A549 (cell line): ENCODE measurements around the gene POLE. TPM values are rescaled to one million over a fixed set of nuclear protein-coding genes. Genes with fewer than 3 reads are reported as not detected.

Experiments used
- ATAC-seq, 2 experiments: fragments of 200-7000 bp in 1 of 2; fragments of >200 bp in 1 of 2; cut with Nextera tagmentation in 1 of 2; cut with Tn5 transposase in 1 of 2; 3 replicates each; pipeline versions ENCODE4 v1.8.0 to v1.9.1; 2018 to 2020; ENCODE audit warnings: mild to moderate bottlenecking in 1 of 2, moderate library complexity in 1 of 2
- CTCF ChIA-PET: fragments of 300-600 bp; sonication (Branson Sonifier 250); formaldehyde crosslinking; extraction: SDS; loops from one replicate; lab custom pipeline; 2021; ENCODE audit warnings: antibody characterized with exemption, inconsistent platforms; lab: Yijun Ruan, JAX
- POLR2A ChIA-PET: fragments of 350-600 bp; formaldehyde crosslinking; extraction: SDS; loops from one replicate; lab custom pipeline; 2021; ENCODE audit warnings: antibody characterized with exemption, inconsistent platforms; lab: Yijun Ruan, JAX
- DNase-seq, 2 experiments: peaks; one replicate each; pipeline versions ENCODE4 v3.0.0 to v3.0.0-alpha.2; 2011 to 2016; ENCODE audit warnings: low read depth in 1 of 2, low spot score in 1 of 2
- FAIRE-seq: peaks from 2 replicates; lab custom pipeline; 2011; peaks lifted over from hg19 to GRCh38; lab: Jason Lieb, UNC
- H3K27ac ChIP-seq, 2 experiments: fragments of >200 bp; sonication (Bioruptor Twin); formaldehyde crosslinking; 3 replicates each; pipeline ENCODE4 v1.5.1; 2016 to 2017
- H3K4me1 ChIP-seq: fragments of >200 bp; sonication (Bioruptor Twin); formaldehyde crosslinking; 3 replicates; pipeline ENCODE4 v1.6.1; 2016
- H3K4me2 ChIP-seq: fragments of >200 bp; sonication (Bioruptor Twin); formaldehyde crosslinking; 3 replicates; pipeline ENCODE4 v1.6.1; 2016
- H3K4me3 ChIP-seq: fragments of >200 bp; sonication (Bioruptor Twin); formaldehyde crosslinking; 3 replicates; pipeline ENCODE4 v1.5.1; 2016
- H3K9me3 ChIP-seq: fragments of >200 bp; sonication (Bioruptor Twin); formaldehyde crosslinking; 3 replicates; pipeline ENCODE4 v1.6.1; 2016
- CHD4 ChIP-seq: fragments of 200-600 bp; sonication (generic); IDR thresholded peaks from 2 replicates; pipeline ENCODE4 v1.6.1; 2016; ENCODE audit warnings: antibody characterized with exemption, mild to moderate bottlenecking, borderline replicate concordance
- EHF ChIP-seq: fragments of 250-450 bp; sonication (Bioruptor Pico); IDR thresholded peaks from 2 replicates; pipeline ENCODE4 v1.5.0; 2020; ENCODE audit warnings: mild to moderate bottlenecking
- EP300 ChIP-seq, 2 experiments: fragments of >200 bp; sonication (Bioruptor Twin); formaldehyde crosslinking; IDR thresholded peaks; 2 replicates in 1 of 2; 3 replicates in 1 of 2; pipeline ENCODE4 v1.6.1; 2016 to 2017
- ESRRA ChIP-seq: fragments of 150-350 bp; IDR thresholded peaks from 2 replicates; pipeline ENCODE4 v1.6.1; 2014; ENCODE audit warnings: mild to moderate bottlenecking, low read length, borderline replicate concordance
- FOSL2 ChIP-seq, 2 experiments: fragments of 450-650 bp in 1 of 2; fragments of >200 bp in 1 of 2; sonication (Bioruptor Twin) in 1 of 2; formaldehyde crosslinking; IDR thresholded peaks; 2 replicates each; pipeline versions ENCODE4 v1.5.0 to v1.6.1; 2016 to 2020; ENCODE audit warnings: mild to moderate bottlenecking in 1 of 2, moderate library complexity in 1 of 2
- FOXS1 ChIP-seq: fragments of 250-450 bp; sonication (Bioruptor Pico); IDR thresholded peaks from 2 replicates; pipeline ENCODE4 v1.5.0; 2020; ENCODE audit warnings: mild to moderate bottlenecking, moderate library complexity
- GATA3 ChIP-seq: IDR thresholded peaks from 2 replicates; pipeline ENCODE4 v1.6.1; 2012; ENCODE audit warnings: borderline replicate concordance
- HOXA7 ChIP-seq: fragments of 250-450 bp; sonication (Bioruptor Pico); IDR thresholded peaks from 2 replicates; pipeline ENCODE4 v1.5.0; 2020; ENCODE audit warnings: mild to moderate bottlenecking, moderate library complexity
- MAFK ChIP-seq: fragments of 450-650 bp; IDR thresholded peaks from 2 replicates; pipeline ENCODE4 v1.6.1; 2014; ENCODE audit not compliant: partially characterized antibody
- MAZ ChIP-seq: fragments of 150-350 bp; IDR thresholded peaks from 2 replicates; pipeline ENCODE4 v1.6.1; 2014; ENCODE audit warnings: antibody characterized with exemption, low read depth, low read length, borderline replicate concordance
- PHF8 ChIP-seq: fragments of 200-600 bp; sonication (generic); IDR thresholded peaks from 2 replicates; pipeline ENCODE4 v1.6.1; 2016; ENCODE audit warnings: low read depth, mild to moderate bottlenecking, antibody characterized with exemption, moderate library complexity, borderline replicate concordance
- RARB ChIP-seq: fragments of 250-450 bp; sonication (Bioruptor Pico); IDR thresholded peaks from 2 replicates; pipeline ENCODE4 v1.8.0; 2021; ENCODE audit warnings: mild to moderate bottlenecking, moderate library complexity
- RCOR1 ChIP-seq: fragments of 150-350 bp; IDR thresholded peaks from 2 replicates; pipeline ENCODE4 v1.6.1; 2014; ENCODE audit warnings: antibody characterized with exemption, low read length, low read depth
- RFX5 ChIP-seq: fragments of 450-650 bp; IDR thresholded peaks from 2 replicates; pipeline ENCODE4 v1.7.1; 2014; ENCODE audit warnings: antibody characterized with exemption, mild to moderate bottlenecking, moderate library complexity
- RNF2 ChIP-seq: fragments of 200-600 bp; sonication (generic); IDR thresholded peaks from 2 replicates; pipeline ENCODE4 v1.6.1; 2016; ENCODE audit warnings: low read depth, mild to moderate bottlenecking, antibody characterized with exemption, moderate library complexity, borderline replicate concordance
- SMC3 ChIP-seq: fragments of >200 bp; sonication (Bioruptor Twin); formaldehyde crosslinking; IDR thresholded peaks from 3 replicates; pipeline ENCODE4 v1.6.1; 2018; ENCODE audit warnings: inconsistent platforms
- SREBF2 ChIP-seq: fragments of 450-650 bp; IDR thresholded peaks from 2 replicates; pipeline ENCODE4 v1.6.1; 2014; ENCODE audit warnings: mild to moderate bottlenecking, moderate library complexity
- TFCP2L1 ChIP-seq: fragments of 250-450 bp; sonication (Bioruptor Pico); IDR thresholded peaks from 2 replicates; pipeline ENCODE4 v1.5.0; 2021; ENCODE audit warnings: mild to moderate bottlenecking
- ZFP36 ChIP-seq: fragments of 450-650 bp; IDR thresholded peaks from 2 replicates; pipeline ENCODE4 v1.6.1; 2014; ENCODE audit warnings: borderline replicate concordance; ENCODE audit not compliant: partially characterized antibody
- ZSCAN20 ChIP-seq: fragments of 250-450 bp; sonication (Bioruptor Pico); IDR thresholded peaks from 2 replicates; pipeline ENCODE4 v1.8.0; 2022; ENCODE audit warnings: mild to moderate bottlenecking, moderate library complexity
- WGBS: methylation state at CpG from one replicate; pipeline ENCODE4 v1.1.6; 2017; ENCODE audit errors: missing lambda C conversion rate; 5-methylcytosine and 5-hydroxymethylcytosine counted together
- polyA plus RNA-seq, 4 experiments: library from polyadenylated mRNA; depleted of rRNA in 3 of 4; stranded (reverse); fragments of >200 nt; fragmentation: RNase III in 1 of 4; extraction: RNeasy Plus Mini Kit Qiagen cat#74134 plus additional on column Dnase treatment in 1 of 4; gene quantifications; 2 replicates in 3 of 4; 3 replicates in 1 of 4; pipeline ENCODE4 v1.2.3, GENCODE V29; 2011 to 2017
- TF ChIP-seq, protein P1 (sequence below): fragments of 250-450 bp; sonication (Bioruptor Pico); IDR thresholded peaks from 2 replicates; pipeline ENCODE4 v1.5.0; 2021; ENCODE audit warnings: mild to moderate bottlenecking, moderate library complexity, borderline replicate concordance
- TF ChIP-seq, protein P2 (sequence below): fragments of >200 bp; sonication (Bioruptor Twin); formaldehyde crosslinking; IDR thresholded peaks from 2 replicates; pipeline ENCODE4 v1.6.1; 2016
- TF ChIP-seq, protein P3 (sequence below): fragments of 450-650 bp; IDR thresholded peaks from 2 replicates; pipeline ENCODE4 v1.6.1; 2014; ENCODE audit warnings: antibody characterized with exemption
- TF ChIP-seq, protein P4 (sequence below): IDR thresholded peaks from 2 replicates; pipeline ENCODE4 v1.6.1; 2012; ENCODE audit warnings: low read depth, borderline replicate concordance

Gene POLE
- polyA plus RNA-seq, 2 of the 4 experiments (the other 2 are of a cell fraction): 28.9 to 67.2 TPM

DNA sequence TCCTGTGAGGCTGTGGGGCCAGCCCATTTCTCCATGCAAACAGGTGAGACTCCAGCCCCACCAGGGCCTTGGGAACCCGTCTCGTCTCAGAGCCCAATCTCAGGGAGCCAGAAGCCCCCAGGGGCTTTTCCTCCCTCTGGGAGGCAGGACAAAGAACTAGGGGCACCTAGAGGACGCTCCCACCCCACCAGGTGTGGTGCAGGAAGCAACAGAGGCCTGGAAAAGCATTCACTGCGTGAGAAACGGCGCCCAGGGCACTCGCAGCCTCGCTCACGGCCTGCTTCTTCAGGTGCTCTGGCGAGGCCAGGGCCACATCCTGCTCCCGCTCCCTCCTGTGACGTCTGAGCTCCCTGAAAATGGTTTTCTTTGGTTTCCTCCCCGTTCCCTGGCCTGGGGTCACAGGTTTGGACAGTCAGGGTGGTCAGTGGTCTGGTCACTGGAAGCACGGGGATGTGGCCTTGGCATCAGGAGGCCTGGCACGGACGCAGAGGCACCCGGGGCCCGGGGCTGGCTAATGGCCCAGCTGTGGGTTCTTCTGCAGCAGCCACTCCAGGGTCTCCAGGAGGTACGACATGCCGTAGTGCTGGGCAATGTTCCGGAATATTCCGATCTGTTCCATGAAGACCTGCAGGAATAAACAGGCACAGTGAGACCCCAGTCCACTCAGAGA, 62.8 kb downstream of the POLE start:
- Histone ChIP-seq H3K4me3 (no peak overlapping the region), H3K9me3 (no peaks in the 10 kb centered on the region), H3K27ac (no peak overlapping the region), H3K4me2 (no peak overlapping the region), H3K4me1 (no peaks in the 10 kb centered on the region; the same call in 2 of the 3 replicates)
- CTCF ChIA-PET: interaction anchor here (1.5 to 2.8 kb wide), 2 partner anchors 10 to 209 kb away, joined by 3 to 15 read pairs; no protein-coding TSS in a partner anchor
- DNase-seq: no peak
- WGBS: 93% methylated on average over 22 of the region's 22 CpGs
- TF ChIP-seq, protein P1, sequence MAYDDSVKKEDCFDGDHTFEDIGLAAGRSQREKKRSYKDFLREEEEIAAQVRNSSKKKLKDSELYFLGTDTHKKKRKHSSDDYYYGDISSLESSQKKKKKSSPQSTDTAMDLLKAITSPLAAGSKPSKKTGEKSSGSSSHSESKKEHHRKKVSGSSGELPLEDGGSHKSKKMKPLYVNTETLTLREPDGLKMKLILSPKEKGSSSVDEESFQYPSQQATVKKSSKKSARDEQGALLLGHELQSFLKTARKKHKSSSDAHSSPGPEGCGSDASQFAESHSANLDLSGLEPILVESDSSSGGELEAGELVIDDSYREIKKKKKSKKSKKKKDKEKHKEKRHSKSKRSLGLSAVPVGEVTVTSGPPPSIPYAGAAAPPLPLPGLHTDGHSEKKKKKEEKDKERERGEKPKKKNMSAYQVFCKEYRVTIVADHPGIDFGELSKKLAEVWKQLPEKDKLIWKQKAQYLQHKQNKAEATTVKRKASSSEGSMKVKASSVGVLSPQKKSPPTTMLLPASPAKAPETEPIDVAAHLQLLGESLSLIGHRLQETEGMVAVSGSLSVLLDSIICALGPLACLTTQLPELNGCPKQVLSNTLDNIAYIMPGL: no peak
- TF ChIP-seq HOXA7 (CRISPR knock-in tag) (no peak), PHF8 (no peak), RARB (CRISPR knock-in tag) (no peak), GATA3 (no peak), ESRRA (no peak), FOXS1 (CRISPR knock-in tag) (no peak), EP300 (IDR thresholded peaks at IDR 0.05) (no peak), FOSL2 (IDR thresholded peaks at IDR 0.05) (no peak), FOSL2 (CRISPR knock-in tag; IDR thresholded peaks at IDR 0.05) (no peak), RFX5 (no peak), SREBF2 (no peak), MAZ (no peak), CHD4 (no peak), TFCP2L1 (CRISPR knock-in tag) (no peak), RNF2 (no peak)
- TF ChIP-seq, protein P2, sequence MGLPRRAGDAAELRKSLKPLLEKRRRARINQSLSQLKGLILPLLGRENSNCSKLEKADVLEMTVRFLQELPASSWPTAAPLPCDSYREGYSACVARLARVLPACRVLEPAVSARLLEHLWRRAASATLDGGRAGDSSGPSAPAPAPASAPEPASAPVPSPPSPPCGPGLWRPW: no peak
- TF ChIP-seq, protein P3, sequence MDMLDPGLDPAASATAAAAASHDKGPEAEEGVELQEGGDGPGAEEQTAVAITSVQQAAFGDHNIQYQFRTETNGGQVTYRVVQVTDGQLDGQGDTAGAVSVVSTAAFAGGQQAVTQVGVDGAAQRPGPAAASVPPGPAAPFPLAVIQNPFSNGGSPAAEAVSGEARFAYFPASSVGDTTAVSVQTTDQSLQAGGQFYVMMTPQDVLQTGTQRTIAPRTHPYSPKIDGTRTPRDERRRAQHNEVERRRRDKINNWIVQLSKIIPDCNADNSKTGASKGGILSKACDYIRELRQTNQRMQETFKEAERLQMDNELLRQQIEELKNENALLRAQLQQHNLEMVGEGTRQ: no peak
- TF ChIP-seq, protein P4, sequence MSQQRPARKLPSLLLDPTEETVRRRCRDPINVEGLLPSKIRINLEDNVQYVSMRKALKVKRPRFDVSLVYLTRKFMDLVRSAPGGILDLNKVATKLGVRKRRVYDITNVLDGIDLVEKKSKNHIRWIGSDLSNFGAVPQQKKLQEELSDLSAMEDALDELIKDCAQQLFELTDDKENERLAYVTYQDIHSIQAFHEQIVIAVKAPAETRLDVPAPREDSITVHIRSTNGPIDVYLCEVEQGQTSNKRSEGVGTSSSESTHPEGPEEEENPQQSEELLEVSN: no peak
- no peak for ATAC-seq
- FAIRE-seq: no peak
- POLR2A ChIA-PET: no interaction called here

DNA sequence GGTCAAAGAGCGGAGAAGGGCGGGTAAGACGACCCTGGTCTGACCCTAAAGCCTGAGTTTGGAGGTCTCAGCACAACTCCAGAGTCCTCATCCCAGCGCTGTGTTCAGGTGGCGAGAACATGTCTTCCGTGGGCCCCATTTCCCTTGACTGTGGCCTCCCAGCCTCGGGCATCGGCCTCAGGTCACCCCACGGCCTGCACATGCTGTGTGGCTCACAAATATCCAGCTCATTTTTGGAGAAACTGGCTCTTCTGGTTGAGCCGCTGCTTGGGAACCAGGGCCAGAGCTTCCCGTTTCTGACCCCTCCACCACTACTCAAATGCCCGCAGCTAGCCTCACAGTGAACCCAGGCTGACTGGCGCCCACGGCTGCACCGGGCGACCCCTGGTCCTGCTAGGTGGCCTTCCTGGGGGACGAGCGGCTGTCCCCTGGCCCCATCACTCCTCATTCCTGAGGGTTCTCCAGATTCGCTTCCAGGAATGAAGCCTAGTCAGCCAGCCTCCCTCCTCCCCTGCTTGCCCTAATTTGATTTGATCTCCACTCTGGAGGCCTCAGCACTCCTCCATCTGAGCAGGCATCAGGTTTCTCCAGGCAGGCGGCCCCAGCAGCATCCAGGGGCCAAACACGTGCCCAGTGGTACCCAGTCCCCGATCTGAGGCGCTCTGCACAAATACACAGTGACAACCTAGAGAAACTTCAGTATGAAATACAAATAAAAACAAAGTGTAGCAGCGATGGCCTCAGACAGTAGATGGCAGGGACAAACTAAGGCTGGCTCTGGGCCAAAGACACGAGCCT, 63.9 kb downstream of the POLE start:
- WGBS: 87% methylated on average over 25 of the region's 25 CpGs
- ChIA-PET POLR2A (no interaction called here), CTCF (interaction anchor here (2.5 to 3.5 kb wide), 2 partner anchors 15 to 209 kb away, joined by 13 to 15 read pairs; no protein-coding TSS in a partner anchor)
- no peak for FAIRE-seq
- TF ChIP-seq SREBF2 (no peak), FOSL2 (IDR thresholded peaks at IDR 0.05) (no peak), FOSL2 (CRISPR knock-in tag; IDR thresholded peaks at IDR 0.05) (no peak), SMC3 (no peak), ZFP36 (no peak), MAFK (no peak), MAZ (no peak), RARB (CRISPR knock-in tag) (no peak), PHF8 (no peak), FOXS1 (CRISPR knock-in tag) (no peak), ZSCAN20 (no peak), EP300 (IDR thresholded peaks at IDR 0.05) (no peak), EHF (no peak), RCOR1 (no peak)
- TF ChIP-seq, protein P4: no peak
- Histone ChIP-seq H3K4me2 (no peak overlapping the region), H3K4me3 (no peak overlapping the region), H3K4me1 (peaks cover 4% of the 10 kb centered on the region), H3K27ac (no peak overlapping the region), H3K9me3 (no peaks in the 10 kb centered on the region)
- ATAC-seq: no peak
- DNase-seq: no peak
